NCI-H748 (cell line): Measurements from ENCODE around the gene PPP1R9B.

Experiments used
- DNase-seq: peaks from one replicate; lab custom pipeline; 2025; ENCODE audit not compliant: unreplicated experiment; lab: John Stamatoyannopoulos, UW

PPP1R9B gene

GRCh38 chr17:50110591-50111349 is 39.7 kb downstream of the PPP1R9B start:
- DNase-seq, result no peak

GRCh38 chr17:50109785-50110184 is 40.7 kb downstream of the PPP1R9B start:
- DNase-seq, result no peak

DNA sequence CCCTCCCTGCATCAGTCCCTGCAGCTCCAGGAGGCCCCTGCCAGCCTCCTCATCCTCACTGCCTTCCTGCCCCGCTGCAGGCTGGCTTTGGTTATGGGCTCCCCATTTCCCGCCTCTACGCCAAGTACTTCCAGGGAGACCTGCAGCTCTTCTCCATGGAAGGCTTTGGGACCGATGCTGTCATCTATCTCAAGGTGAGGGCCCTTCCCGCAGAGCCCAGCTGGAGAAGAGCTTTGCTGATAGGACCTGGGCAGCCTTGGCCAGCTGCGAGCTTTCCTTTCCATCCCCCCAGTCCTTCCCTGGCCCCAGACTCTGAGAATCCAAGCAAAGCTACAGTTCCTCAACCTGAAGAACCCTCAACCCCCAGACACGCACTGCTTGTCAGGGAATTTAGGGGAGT is 41.3 kb downstream of the PPP1R9B start:
- DNase-seq, result no peak

GRCh38 chr17:50108556-50108955 is 41.9 kb downstream of the PPP1R9B start:
- DNase-seq, result no peak

DNA sequence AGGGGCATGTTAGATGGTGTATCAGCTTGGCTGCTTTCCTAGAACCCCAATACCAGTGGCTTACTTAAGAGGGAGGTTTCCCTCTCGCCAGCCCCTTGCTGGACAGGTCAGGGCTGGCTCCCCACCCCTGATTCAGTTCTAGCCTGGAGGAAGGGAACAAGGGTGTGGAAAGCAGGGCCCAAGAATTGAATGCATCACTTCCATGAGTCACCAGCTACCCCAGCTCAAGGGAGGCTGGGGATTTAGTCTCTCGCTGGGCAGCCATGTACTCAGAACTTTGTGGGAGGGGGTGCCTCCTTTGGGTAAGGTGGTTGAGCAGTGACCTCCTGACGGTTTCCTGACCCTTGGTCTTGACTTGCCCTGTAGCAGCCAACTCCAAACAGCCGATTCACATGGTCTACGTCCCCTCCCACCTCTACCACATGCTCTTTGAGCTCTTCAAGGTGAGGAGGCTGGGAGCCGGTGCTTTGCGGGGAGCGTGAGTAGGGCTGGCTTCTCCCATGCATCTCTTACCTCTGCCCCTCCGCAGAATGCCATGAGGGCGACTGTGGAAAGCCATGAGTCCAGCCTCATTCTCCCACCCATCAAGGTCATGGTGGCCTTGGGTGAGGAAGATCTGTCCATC is 42.6 kb downstream of the PPP1R9B start:
- no peak for DNase-seq

DNA sequence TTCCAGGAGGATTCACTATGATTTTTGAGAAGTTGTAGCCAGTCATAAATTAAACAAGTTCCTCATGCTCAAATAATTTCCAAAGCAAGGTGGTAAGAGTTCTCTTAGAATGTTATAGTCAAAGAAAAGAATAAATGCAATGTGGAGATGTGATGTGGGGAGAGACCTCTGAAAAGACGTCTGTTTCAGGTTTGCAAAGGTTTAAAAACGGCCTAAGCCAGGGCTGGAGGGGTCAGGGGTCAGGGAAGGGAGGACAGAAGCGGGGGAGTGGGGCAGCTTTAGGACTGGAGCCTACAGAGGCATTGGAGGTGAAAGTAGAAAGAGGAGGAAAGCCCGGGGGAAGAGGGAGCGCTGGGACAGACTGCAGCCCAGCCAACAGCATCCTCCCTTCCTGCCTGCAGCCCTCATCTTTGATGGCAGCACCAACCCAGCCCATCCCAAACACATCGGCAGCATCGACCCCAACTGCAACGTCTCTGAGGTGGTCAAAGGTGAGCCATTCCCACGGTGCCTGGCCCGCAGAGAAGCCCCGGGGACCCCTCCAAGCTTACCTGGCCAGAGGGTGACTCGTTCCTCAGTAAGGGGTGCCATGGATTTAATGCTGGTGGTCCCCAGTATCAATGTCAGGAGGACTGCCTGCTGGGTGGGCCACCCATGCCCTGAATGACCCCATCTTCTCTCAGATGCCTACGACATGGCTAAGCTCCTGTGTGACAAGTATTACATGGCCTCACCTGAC is 43.9 kb downstream of the PPP1R9B start:
- DNase-seq, result no peak

- DNase-seq, result no peak
Observed at GRCh38 chr17:50105811-50106210, 44.7 kb downstream of the PPP1R9B start.

- no peak for DNase-seq
Observed at GRCh38 chr17:50103941-50104340, 46.5 kb downstream of the PPP1R9B start.

DNA sequence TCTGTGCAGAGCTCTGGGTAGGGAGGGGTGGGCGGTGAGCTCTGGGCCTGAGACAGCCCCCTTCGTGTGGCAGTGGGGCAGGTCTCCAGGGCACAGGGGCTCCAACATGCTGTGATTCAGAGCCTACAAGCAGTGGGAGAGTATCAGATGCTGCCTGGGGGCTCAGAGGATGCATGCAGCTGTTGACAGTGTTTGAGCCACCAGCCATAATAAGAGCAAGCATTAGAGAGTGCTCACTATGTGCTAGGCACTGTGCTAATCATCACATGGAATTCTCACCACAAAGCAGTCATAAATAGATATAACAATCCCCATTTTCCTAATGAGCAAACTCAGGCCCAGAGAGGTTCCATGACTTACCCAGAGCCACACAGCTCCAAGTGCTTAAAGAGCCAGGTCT is 47.2 kb downstream of the PPP1R9B start:
- DNase-seq, result no peak

DNA sequence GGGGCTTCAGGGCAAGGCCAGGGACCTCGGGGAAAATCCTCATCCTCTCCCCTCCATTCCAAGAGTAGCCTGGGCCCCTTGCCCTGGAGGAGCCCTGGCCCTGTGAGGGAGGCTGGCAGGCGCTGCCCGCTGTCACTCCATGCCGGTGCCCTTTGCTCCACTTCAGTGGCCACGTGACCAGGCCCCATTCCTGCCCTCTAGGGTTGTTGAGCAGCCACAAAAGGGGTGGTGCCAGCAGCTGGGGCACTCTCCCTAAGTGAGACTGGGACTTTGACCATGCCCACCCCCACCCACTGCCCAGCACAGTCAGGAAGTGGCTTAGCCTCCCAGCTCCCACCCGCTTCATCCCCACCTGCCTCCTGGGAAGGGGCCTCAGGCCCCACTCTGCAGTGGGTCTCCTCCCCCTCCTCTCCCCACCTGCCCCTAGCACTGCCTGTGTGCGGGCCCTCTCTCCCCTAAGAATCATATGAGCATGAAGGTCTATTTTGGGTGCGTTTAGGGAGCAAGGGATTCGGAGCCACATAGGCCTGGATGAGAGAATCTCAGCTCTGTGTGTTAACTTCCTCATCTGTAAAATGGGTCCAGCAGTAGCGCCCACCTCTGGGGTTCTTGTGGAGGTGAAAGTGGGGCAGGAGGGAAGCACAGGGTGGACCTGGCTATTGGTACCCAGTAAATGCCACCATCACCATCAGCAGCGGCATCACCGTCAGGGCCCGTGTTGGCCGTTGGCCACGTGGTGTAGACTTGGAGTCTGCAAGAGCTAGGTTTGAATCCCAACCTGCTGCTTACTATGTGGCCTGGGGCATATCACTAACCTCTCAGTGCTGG is 48.1 kb downstream of the PPP1R9B start:
- no peak for DNase-seq

DNA sequence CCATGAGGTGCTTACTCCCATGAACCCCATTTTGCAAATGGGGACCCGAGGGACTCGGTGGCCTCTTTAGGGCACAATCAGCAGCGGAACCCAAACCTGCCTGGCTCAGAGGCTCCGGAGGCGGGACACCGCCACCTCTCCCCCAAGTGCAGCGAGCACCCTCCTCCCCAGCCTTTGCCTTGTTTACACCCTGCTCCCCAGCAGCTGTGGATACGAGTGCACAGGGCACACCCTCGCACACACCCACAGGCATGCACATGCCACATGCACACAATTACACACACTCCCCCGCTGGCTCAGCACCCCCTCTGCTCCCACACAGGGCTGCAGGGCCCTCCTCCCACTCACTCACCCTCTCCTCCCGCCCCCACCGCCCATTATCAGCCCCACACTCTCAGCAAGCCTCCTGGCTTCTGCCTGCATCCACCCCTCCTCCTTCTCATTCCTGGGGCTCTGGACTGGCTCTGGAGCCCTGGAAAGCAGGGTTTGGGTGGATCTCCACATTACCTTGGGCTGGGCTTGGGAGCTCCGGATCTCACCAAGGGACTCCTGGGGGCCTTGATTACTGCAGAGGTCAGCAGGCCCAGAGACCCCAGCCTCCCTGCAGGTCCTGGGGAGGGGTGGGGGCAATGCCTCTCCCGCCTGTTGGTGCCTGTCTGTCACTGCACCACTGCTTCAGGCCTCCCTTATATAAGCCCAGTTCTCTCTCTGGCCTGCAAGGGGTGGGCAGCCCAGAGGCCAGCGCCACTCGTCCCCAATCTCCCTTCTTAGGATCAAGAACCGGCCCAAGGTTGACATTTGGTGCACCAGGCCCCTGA is 48.9 kb downstream of the PPP1R9B start:
- DNase-seq, result no peak

- DNase-seq, result no peak
Observed at GRCh38 chr17:50100921-50101345, 49.5 kb downstream of the PPP1R9B start.

DNA sequence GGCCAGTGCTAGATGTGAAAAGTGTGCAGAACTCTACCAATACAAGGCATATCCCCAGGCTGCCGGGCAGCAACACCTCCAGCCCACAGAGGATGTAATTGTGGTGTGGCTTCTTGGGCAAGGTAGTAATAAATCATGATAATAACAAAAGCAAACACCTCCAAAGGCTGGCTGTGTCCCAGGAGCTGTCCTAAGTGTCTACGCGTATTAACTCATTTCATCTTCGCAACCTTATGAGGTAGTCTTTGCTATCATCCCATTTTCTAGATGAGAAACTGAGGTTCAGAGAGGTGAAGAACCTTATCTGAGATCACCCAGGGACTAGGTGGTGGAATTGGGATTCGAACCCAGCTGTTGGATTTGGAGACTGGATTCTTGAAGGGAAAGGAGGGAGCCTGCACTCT is 50.0 kb downstream of the PPP1R9B start:
- DNase-seq, result no peak

DNA sequence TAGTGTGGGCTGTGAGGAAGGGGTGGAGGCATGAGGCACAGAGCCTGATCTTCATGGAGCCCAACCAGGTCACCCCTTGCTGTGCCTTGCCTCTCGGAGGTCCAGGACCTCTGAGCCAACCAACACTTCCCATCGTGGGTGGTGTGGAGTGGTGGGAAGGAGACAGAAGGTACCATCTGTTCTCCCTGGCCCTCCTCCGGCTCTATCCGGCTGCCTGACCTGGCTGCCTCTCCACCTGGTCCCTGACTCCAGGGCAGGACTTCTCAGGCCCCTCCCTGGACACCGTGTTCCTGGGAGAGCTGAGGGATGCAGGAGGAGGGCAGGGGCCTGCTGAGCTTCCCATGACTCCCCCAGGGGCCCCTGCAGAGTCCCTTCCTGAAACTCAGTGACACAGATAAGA is 51.5 kb downstream of the PPP1R9B start:
- no peak for DNase-seq

GRCh38 chr17:50098583-50098982 is 51.9 kb downstream of the PPP1R9B start:
- DNase-seq, result no peak

DNA sequence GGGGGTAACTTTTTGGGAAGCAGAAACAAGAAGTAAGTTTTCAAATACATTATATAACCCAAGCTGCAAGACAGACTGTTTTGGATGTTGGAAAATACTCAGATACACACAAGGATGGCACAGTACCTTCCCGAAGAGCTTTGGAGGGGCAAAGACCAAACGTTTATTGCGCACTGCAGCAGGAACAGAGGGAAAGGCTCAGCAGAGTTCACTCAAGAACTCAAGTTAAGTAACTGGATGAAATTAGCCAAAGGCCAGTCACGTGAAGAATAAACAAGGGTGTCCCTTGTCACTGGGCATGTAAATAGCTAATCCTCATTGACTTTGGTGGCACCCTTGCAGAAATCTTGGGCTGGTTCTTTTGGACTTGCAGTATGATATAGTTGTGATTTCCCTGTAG is 52.6 kb downstream of the PPP1R9B start:
- DNase-seq, result no peak

GRCh38 chr17:50097455-50097854 is 53.0 kb downstream of the PPP1R9B start:
- DNase-seq, result no peak

- DNase-seq, result no peak
Observed at GRCh38 chr17:50096758-50097157, 53.7 kb downstream of the PPP1R9B start.

GRCh38 chr17:50096092-50096491 is 54.4 kb downstream of the PPP1R9B start:
- DNase-seq, result no peak

- peak; percentile 25 for DNase-seq
Observed at GRCh38 chr17:50095626-50096037, 54.8 kb downstream of the PPP1R9B start.
